HL-60 (cell line): ENCODE results near the gene LZTR1.

Experiments used
- CTCF ChIP-seq: IDR thresholded peaks from one replicate; pipeline ENCODE4 v1.5.1; 2011; ENCODE audit warnings: low read length, control low read depth, inconsistent platforms; ENCODE audit not compliant: insufficient read depth
- GABPA ChIP-seq: IDR thresholded peaks from 2 replicates; pipeline ENCODE4 v1.6.1; 2012; ENCODE audit warnings: low read depth
- REST ChIP-seq: IDR thresholded peaks from 2 replicates; pipeline ENCODE4 v1.6.1; 2012; ENCODE audit warnings: low read depth; ENCODE audit not compliant: insufficient replicate concordance

- TF ChIP-seq CTCF (no peak), GABPA (no peak), REST (no peak)
Observed at GRCh38 chr22:20953342-20953608, 28.8 kb upstream of the LZTR1 start.
